ENCODE results near the gene WDR93.

The WDR93 gene

DNA sequence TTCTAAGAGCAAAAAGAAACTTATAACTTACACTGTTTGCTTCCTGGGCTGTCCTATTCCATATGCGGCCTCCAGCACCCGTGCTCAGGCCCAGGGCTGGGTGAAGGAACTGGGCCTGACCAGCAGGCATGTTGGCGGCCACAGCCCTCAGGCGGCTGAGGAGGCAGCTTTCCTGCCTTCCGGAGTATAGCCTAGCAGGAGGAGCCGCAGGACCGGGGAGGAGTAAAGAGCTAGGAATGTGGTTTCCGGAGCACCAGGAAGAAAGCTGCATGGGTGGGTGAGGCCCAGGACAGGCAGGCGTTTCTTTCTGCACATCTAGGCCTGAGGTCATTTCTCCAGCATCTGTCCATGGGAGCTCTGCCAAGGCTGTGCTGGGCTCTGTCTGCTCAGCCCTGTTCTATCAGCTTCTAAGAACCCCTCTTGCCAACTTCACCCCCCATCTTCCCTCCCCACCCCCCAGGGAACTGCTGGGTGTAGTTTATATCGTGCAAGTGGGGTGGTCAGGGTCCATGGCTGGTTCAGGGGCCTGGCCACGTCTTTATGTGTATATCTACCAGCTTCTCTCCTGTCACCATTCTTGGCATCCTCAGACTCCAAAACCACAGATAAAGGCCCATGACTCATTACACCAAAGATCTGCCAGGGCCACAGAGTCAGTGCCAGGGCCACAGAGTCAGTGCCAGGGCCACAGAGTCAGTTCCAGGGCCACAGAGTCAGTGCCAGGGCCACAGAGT lies 27.6 kb upstream of the WDR93 start:
- Histone ChIP-seq H3K9me3 (ENCODE audit: control insufficient read depth, insufficient read depth, low read depth, low read length) (no peaks in the 10 kb centered on the region), H3K36me3 (ENCODE audit: control insufficient read depth in 2 of 2, insufficient read depth in 1 of 2, low read length in 2 of 2) (no peaks in the 10 kb centered on the region), H3K27ac (ENCODE audit: extremely low read depth, low read depth, low read length) (no peak overlapping the region), H3K4me3 (ENCODE audit: low read depth, low read length) (no peak overlapping the region), H3K4me1 (ENCODE audit: control insufficient read depth, insufficient read depth, low read length) (no peaks in the 10 kb centered on the region)
- ChIA-PET CTCF (interaction anchor here (0.6 to 7.8 kb wide), 4 partner anchors 11 to 523 kb away, joined by 3 to 36 read pairs (median 18); no protein-coding TSS in a partner anchor), POLR2A (interaction anchor here (0.8 kb wide), 1 partner anchor 86 kb away, joined by 3 read pairs; no protein-coding TSS in a partner anchor)
- no peak for TF ChIP-seq KLF7 (tag by site-specific recombination; IDR thresholded peaks at IDR 0.05; ENCODE audit: borderline replicate concordance)
- no peak for TF ChIP-seq ZNF792 (tag by site-specific recombination; IDR thresholded peaks at IDR 0.05)
- TF ChIP-seq ZNF133 (tag by site-specific recombination; IDR thresholded peaks at IDR 0.05), result no peak
- no peak for TF ChIP-seq ZNF175 (tag by site-specific recombination; IDR thresholded peaks at IDR 0.05)
- no peak for TF ChIP-seq ZNF596 (tag by site-specific recombination; IDR thresholded peaks at IDR 0.05)
- no peak for TF ChIP-seq ZSCAN23 (tag by site-specific recombination; IDR thresholded peaks at IDR 0.05)
- TF ChIP-seq ZNF48 (tag by site-specific recombination; IDR thresholded peaks at IDR 0.05), result no peak

GRCh38 chr15:89664441-89665350 lies 25.9 kb upstream of the WDR93 start:
- Histone ChIP-seq H3K27ac (ENCODE audit: extremely low read depth, low read depth, low read length) (no peak overlapping the region), H3K36me3 (ENCODE audit: control insufficient read depth in 2 of 2, insufficient read depth in 1 of 2, low read length in 2 of 2) (no peaks in the 10 kb centered on the region), H3K9me3 (ENCODE audit: control insufficient read depth, insufficient read depth, low read depth, low read length) (no peaks in the 10 kb centered on the region), H3K4me3 (ENCODE audit: low read depth, low read length) (no peak overlapping the region), H3K4me1 (ENCODE audit: control insufficient read depth, insufficient read depth, low read length) (no peaks in the 10 kb centered on the region)
- CTCF ChIA-PET, result interaction anchor here (0.6 to 7.8 kb wide), 4 partner anchors 9 to 382 kb away, joined by 3 to 36 read pairs (median 17); no protein-coding TSS in a partner anchor
- POLR2A ChIA-PET, result no interaction called here
- TF ChIP-seq ZNF514 (tag by site-specific recombination; IDR thresholded peaks at IDR 0.05), result no peak
- no peak for TF ChIP-seq ZNF529 (tag by site-specific recombination; IDR thresholded peaks at IDR 0.05; ENCODE audit: insufficient replicate concordance)
- TF ChIP-seq, protein P1, sequence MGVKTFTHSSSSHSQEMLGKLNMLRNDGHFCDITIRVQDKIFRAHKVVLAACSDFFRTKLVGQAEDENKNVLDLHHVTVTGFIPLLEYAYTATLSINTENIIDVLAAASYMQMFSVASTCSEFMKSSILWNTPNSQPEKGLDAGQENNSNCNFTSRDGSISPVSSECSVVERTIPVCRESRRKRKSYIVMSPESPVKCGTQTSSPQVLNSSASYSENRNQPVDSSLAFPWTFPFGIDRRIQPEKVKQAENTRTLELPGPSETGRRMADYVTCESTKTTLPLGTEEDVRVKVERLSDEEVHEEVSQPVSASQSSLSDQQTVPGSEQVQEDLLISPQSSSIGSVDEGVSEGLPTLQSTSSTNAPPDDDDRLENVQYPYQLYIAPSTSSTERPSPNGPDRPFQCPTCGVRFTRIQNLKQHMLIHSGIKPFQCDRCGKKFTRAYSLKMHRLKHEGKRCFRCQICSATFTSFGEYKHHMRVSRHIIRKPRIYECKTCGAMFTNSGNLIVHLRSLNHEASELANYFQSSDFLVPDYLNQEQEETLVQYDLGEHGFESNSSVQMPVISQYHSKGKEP (tag by site-specific recombination; IDR thresholded peaks at IDR 0.05), result 0 out of 2 replicates have a peak, but pooled peaks have one; percentile 33
- no peak for TF ChIP-seq ZNF677 (tag by site-specific recombination; IDR thresholded peaks at IDR 0.05)
- no peak for TF ChIP-seq GLIS1 (tag by site-specific recombination; IDR thresholded peaks at IDR 0.05)
- no peak for TF ChIP-seq ZSCAN23 (tag by site-specific recombination; IDR thresholded peaks at IDR 0.05)
- TF ChIP-seq, protein P2, sequence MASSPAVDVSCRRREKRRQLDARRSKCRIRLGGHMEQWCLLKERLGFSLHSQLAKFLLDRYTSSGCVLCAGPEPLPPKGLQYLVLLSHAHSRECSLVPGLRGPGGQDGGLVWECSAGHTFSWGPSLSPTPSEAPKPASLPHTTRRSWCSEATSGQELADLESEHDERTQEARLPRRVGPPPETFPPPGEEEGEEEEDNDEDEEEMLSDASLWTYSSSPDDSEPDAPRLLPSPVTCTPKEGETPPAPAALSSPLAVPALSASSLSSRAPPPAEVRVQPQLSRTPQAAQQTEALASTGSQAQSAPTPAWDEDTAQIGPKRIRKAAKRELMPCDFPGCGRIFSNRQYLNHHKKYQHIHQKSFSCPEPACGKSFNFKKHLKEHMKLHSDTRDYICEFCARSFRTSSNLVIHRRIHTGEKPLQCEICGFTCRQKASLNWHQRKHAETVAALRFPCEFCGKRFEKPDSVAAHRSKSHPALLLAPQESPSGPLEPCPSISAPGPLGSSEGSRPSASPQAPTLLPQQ (tag by site-specific recombination; IDR thresholded peaks at IDR 0.05), result no peak
- no peak for TF ChIP-seq ZNF423 (tag by site-specific recombination; IDR thresholded peaks at IDR 0.05)
- no peak for TF ChIP-seq TCF7L2 (IDR thresholded peaks at IDR 0.05; ENCODE audit: borderline replicate concordance, low read depth, low read length)
- TF ChIP-seq ZBTB1 (tag by site-specific recombination; IDR thresholded peaks at IDR 0.05), result no peak
- 0 out of 2 replicates have a peak, but pooled peaks have one; percentile 25 for TF ChIP-seq ZBTB20 (tag by site-specific recombination; IDR thresholded peaks at IDR 0.05)
- TF ChIP-seq ZNF121 (tag by site-specific recombination; IDR thresholded peaks at IDR 0.05), result no peak
- TF ChIP-seq, protein P3, sequence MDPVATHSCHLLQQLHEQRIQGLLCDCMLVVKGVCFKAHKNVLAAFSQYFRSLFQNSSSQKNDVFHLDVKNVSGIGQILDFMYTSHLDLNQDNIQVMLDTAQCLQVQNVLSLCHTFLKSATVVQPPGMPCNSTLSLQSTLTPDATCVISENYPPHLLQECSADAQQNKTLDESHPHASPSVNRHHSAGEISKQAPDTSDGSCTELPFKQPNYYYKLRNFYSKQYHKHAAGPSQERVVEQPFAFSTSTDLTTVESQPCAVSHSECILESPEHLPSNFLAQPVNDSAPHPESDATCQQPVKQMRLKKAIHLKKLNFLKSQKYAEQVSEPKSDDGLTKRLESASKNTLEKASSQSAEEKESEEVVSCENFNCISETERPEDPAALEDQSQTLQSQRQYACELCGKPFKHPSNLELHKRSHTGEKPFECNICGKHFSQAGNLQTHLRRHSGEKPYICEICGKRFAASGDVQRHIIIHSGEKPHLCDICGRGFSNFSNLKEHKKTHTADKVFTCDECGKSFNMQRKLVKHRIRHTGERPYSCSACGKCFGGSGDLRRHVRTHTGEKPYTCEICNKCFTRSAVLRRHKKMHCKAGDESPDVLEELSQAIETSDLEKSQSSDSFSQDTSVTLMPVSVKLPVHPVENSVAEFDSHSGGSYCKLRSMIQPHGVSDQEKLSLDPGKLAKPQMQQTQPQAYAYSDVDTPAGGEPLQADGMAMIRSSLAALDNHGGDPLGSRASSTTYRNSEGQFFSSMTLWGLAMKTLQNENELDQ (tag by site-specific recombination; IDR thresholded peaks at IDR 0.05; ENCODE audit: low read depth), result no peak
- TF ChIP-seq ZNF133 (tag by site-specific recombination; IDR thresholded peaks at IDR 0.05), result no peak
- no peak for TF ChIP-seq ZNF341 (tag by site-specific recombination; IDR thresholded peaks at IDR 0.05; ENCODE audit: low read depth)
